Naive thymus-derived CD8-positive, alpha-beta T cell (primary cell): Measurements from ENCODE around the gene SPATC1L. TPM values are rescaled to one million over a fixed set of nuclear protein-coding genes. Genes with fewer than 3 reads are reported as not detected.
A peak's percentile ranks its signal among the peaks of the same experiment; 100 is the strongest.
"Not testable (repeated sequence)": the region's sequence is repeated elsewhere in the genome, so short reads cannot be mapped to it uniquely, and the experiment has no call there.

Source experiments
- ATAC-seq, 2 donors: fragments of 150-1000 bp; cut with Tn5 transposase in 1 of 2; sonication (Bioruptor Pico), chemical (Tn5 transposase) in 1 of 2; 1 replicate in 1 of 2; 2 replicates in 1 of 2; pipeline ENCODE4 v1.10.0; 2021; ENCODE audit warnings: mild to moderate bottlenecking in 2 of 2, moderate library complexity in 2 of 2
- POLR2A ChIA-PET: fragments of 350-600 bp; sonication (Branson Sonifier 250); formaldehyde crosslinking; loops from one replicate; lab custom pipeline; 2021; ENCODE audit warnings: antibody characterized with exemption; lab: Charles Lee
- DNase-seq, 10 donors: peaks; one replicate each; pipeline versions ENCODE4 v3.0.0 to v3.0.0-alpha.2; 2020 to 2022
- H3K27ac Mint-ChIP-seq, 10 donors: one replicate each; pipeline ENCODE4 v1.8.0; 2020 to 2022; ENCODE audit warnings: mild to moderate bottlenecking in 10 of 10, mixed read lengths in 10 of 10, moderate library complexity in 4 of 10, inconsistent platforms in 1 of 10
- H3K27me3 Mint-ChIP-seq, 5 donors: one replicate each; pipeline ENCODE4 v1.8.0; 2021 to 2022; ENCODE audit warnings: mixed read lengths in 5 of 5
- H3K36me3 Mint-ChIP-seq, 3 donors: one replicate each; pipeline ENCODE4 v1.8.0; 2020 to 2022; ENCODE audit warnings: mixed read lengths in 3 of 3, mild to moderate bottlenecking in 2 of 3, inconsistent platforms in 1 of 3
- H3K4me1 Mint-ChIP-seq, 4 donors: one replicate each; pipeline ENCODE4 v1.8.0; 2021 to 2022; ENCODE audit warnings: mixed read lengths in 4 of 4
- H3K4me3 Mint-ChIP-seq, 10 donors: one replicate each; pipeline ENCODE4 v1.8.0; 2020 to 2022; ENCODE audit warnings: mild to moderate bottlenecking in 10 of 10, mixed read lengths in 10 of 10, moderate library complexity in 6 of 10, inconsistent platforms in 1 of 10
- H3K9me3 Mint-ChIP-seq, 9 donors: one replicate each; pipeline ENCODE4 v1.8.0; 2020 to 2022; ENCODE audit warnings: mixed read lengths in 9 of 9, mild to moderate bottlenecking in 3 of 9, inconsistent platforms in 1 of 9, moderate library complexity in 1 of 9
- polyA plus RNA-seq, 3 donors: library from polyadenylated mRNA; unstranded; fragments of 300-500 nt; fragmentation: Illumina TruSeq; gene quantifications; one replicate each; pipeline ENCODE4 v1.2.3, GENCODE V29; 2021
- total RNA-seq, 8 experiments: library from RNA in 2 of 8; stranded (reverse) in 2 of 8; gene quantifications; one replicate each; pipeline ENCODE4 v1.2.3 and lab custom pipeline; 2021 to 2026

SPATC1L gene
- total and polyA plus RNA-seq, 5 experiments from 2014 or later = 11.2 to 20.5 (median 13.0) TPM

- no peak for ATAC-seq
- DNase-seq = no peak
- peaks cover 7 to 71% (median 23%) of the 10 kb centered on the region in 3 donors for H3K36me3 Mint-ChIP-seq
- H3K27me3 Mint-ChIP-seq = no peaks in the 10 kb centered on the region
- no peaks in the 10 kb centered on the region for H3K4me1 Mint-ChIP-seq
- POLR2A ChIA-PET = no interaction called here
- peak overlapping the region in 5 of 10 donors; percentile 34 to 85 (median 67) for H3K27ac Mint-ChIP-seq
- no peaks in the 10 kb centered on the region for H3K9me3 Mint-ChIP-seq
- no peak overlapping the region for H3K4me3 Mint-ChIP-seq
Measured at GRCh38 chr21:46203203-46203600, 18.9 kb upstream of the SPATC1L start.

GRCh38 chr21:46202592-46203202, 18.4 kb upstream of the SPATC1L start:
- ATAC-seq (no peak), DNase-seq (peak in 1 of 10 donors; percentile 6)
- Mint-ChIP-seq H3K27ac (peak overlapping the region in 7 of 10 donors; percentile 34 to 85 (median 60)), H3K4me3 (peak overlapping the region in 1 of 10 donors; percentile 17), H3K9me3 (no peaks in the 10 kb centered on the region), H3K4me1 (no peaks in the 10 kb centered on the region), H3K27me3 (no peaks in the 10 kb centered on the region), H3K36me3 (peaks cover 7 to 74% (median 21%) of the 10 kb centered on the region in 3 donors)
- POLR2A ChIA-PET = no interaction called here

GRCh38 chr21:46200877-46201803, 16.9 kb upstream of the SPATC1L start:
- H3K27ac Mint-ChIP-seq = peak overlapping the region in 1 of 10 donors; percentile 39
- H3K27me3 Mint-ChIP-seq, DNase-seq, H3K4me1 Mint-ChIP-seq, H3K9me3 Mint-ChIP-seq, H3K4me3 Mint-ChIP-seq, POLR2A ChIA-PET, ATAC-seq: not testable (repeated sequence)
- H3K36me3 Mint-ChIP-seq = peaks cover 11 to 86% (median 32%) of the 10 kb centered on the region in 3 donors

GRCh38 chr21:46199436-46200373, 15.4 kb upstream of the SPATC1L start:
- Mint-ChIP-seq H3K27me3 (no peaks in the 10 kb centered on the region), H3K36me3 (peaks cover 11 to 80% (median 31%) of the 10 kb centered on the region in 3 donors), H3K9me3 (no peaks in the 10 kb centered on the region), H3K4me3 (no peak overlapping the region), H3K4me1 (no peaks in the 10 kb centered on the region), H3K27ac (peak overlapping the region in 1 of 10 donors; percentile 53)
- no peak for ATAC-seq
- DNase-seq = no peak
- POLR2A ChIA-PET = no interaction called here

- H3K4me1 Mint-ChIP-seq = no peaks in the 10 kb centered on the region
- H3K36me3 Mint-ChIP-seq = peaks cover 15 to 65% (median 26%) of the 10 kb centered on the region in 3 donors
- POLR2A ChIA-PET = no interaction called here
- no peak overlapping the region for H3K4me3 Mint-ChIP-seq
- H3K27ac Mint-ChIP-seq = no peak overlapping the region
- DNase-seq (peak in 1 of 10 donors; percentile 6), ATAC-seq (no peak)
- no peaks in the 10 kb centered on the region for H3K9me3 Mint-ChIP-seq
- H3K27me3 Mint-ChIP-seq = no peaks in the 10 kb centered on the region
Measured at GRCh38 chr21:46196733-46197132, 12.5 kb upstream of the SPATC1L start.

GRCh38 chr21:46195595-46196195, 11.4 kb upstream of the SPATC1L start:
- Mint-ChIP-seq H3K27me3 (no peaks in the 10 kb centered on the region), H3K9me3 (no peaks in the 10 kb centered on the region), H3K36me3 (peaks cover 15 to 62% (median 26%) of the 10 kb centered on the region in 3 donors), H3K27ac (no peak overlapping the region), H3K4me1 (no peaks in the 10 kb centered on the region), H3K4me3 (no peak overlapping the region)
- ATAC-seq (no peak), DNase-seq (no peak)
- POLR2A ChIA-PET = no interaction called here

DNA sequence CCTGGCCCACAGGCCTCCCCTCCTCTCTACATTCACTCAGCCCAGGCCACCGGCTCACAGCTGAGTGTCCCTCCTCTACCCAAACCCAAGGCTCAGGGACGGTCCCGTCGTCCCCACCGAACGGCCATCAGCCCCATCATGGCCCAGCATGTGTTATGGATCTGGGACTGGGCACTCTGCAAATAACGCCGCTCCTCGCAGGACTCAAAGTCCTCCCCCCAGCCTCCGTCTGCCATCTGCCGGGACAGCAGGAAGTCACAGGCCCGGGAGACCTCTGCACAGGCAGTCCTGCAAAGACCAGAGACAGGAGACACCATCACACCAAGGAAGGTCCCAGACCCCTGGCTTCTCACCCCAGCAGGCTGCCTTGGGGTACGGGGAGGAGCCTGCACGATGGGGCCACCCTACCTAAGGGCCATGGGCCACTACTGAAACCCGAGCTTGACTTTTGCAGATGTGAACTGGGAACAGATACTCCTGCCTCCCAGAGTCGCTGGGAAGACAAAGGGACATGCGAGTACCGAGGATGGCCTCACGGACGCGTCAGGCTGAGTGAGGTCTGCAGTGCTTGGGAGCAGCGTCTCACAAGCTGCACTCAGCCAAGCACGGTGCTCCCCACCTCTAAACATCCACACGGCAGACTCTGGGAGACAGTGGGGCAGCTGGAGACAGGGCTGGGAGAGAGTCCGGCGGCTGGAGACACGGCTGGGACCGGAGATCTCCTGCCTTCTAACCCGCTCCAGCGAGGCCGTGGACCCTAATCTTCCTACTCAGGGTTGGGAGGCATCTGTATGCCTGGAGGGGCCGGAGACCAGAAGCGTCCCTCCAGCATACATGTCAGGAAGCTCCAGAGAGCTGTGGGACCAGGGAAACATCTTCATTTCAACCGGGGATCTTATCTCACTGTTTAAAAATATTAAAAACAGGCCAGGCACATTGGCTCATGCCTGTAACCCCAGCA, 10.4 kb upstream of the SPATC1L start:
- H3K36me3 Mint-ChIP-seq = peaks cover 14 to 52% (median 20%) of the 10 kb centered on the region in 3 donors
- DNase-seq = no peak
- no peaks in the 10 kb centered on the region for H3K9me3 Mint-ChIP-seq
- no peaks in the 10 kb centered on the region for H3K4me1 Mint-ChIP-seq
- H3K4me3 Mint-ChIP-seq = no peak overlapping the region
- POLR2A ChIA-PET = interaction anchor here (0.5 kb wide), 1 partner anchor 221 kb away, joined by 3 read pairs; no protein-coding TSS in a partner anchor
- ATAC-seq = no peak
- peak overlapping the region in 1 of 10 donors; percentile 39 for H3K27ac Mint-ChIP-seq
- H3K27me3 Mint-ChIP-seq = no peaks in the 10 kb centered on the region

DNA sequence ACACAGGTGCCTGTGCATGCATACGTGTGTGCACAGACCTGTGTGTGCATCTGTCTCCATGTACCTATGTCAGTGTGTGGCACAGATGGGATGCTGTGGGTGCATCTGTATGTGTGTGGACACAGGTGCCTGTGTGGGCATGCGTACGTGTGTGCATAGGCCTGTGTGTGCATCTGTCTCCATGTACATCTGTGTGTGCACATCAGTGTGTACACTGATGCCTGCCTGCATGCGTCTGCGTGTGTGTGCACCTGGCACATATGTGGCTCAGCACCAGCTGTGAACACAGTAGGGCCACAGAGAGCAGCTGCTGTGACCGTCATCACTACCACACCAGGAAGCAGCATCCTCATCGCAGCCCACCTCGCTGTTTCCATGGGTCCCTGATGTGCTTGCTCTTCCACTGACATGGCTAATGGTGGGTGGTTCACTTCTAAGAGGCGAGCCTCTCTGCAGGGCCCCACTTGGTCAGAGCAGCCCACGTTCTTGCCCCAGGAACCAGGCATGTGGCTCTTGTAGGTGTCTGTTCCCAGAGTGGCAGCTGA, 9.6 kb upstream of the SPATC1L start:
- ATAC-seq (no peak), DNase-seq (no peak)
- Mint-ChIP-seq H3K4me1 (no peaks in the 10 kb centered on the region), H3K36me3 (peaks cover 8 to 44% (median 13%) of the 10 kb centered on the region in 3 donors), H3K9me3 (no peaks in the 10 kb centered on the region), H3K27me3 (no peaks in the 10 kb centered on the region), H3K27ac (peak overlapping the region in 1 of 10 donors; percentile 39), H3K4me3 (no peak overlapping the region)
- POLR2A ChIA-PET = interaction anchor here (0.5 kb wide), 1 partner anchor 220 kb away, joined by 3 read pairs; no protein-coding TSS in a partner anchor

DNA sequence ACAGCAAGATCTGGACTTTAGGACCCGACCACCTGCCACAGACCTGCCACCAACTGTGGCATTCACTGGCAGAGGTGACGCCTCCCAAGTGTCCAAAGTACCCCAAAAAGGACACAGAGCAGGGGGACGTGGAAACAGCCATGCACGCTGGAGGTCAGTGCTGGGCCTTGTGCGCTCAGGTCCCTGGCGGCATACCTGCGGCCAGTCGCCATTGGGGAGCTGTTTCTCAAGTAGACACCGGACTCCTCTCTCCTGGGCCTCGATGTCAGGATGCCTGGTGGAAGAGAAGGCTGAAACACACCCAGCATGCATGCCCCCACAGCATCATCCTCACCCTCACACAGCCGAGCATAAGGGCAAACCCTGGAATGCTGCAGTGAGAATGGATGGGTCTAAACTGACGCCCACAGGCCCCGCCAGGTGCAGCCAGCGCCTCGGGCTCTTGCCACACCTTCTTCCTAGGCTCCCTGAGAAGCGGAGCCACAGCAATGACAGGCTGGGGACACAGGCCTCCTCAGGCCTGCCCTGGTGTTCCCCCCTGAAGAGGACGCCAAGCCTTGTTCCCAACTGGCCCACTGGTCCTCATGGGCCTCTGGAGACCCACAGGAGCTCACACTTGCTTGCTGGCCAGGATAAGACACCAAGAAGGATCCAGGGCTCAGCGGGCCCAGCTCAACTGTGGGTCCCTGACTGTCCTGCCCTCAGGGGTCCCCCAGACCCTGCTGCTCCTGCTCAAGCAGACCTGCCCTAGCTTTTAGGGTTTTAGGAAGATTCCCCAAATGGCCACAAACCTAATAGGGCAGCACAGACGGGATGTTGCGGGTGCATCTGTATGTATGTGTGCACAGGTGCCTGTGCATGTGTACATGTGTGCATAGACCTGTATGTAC, 7.7 kb upstream of the SPATC1L start:
- peaks cover 8 to 25% (median 11%) of the 10 kb centered on the region in 3 donors for H3K36me3 Mint-ChIP-seq
- no peak overlapping the region for H3K27ac Mint-ChIP-seq
- H3K4me3 Mint-ChIP-seq = no peak overlapping the region
- peaks cover 0 to 1% (median 0%) of the 10 kb centered on the region in 4 donors for H3K4me1 Mint-ChIP-seq
- H3K27me3 Mint-ChIP-seq = no peaks in the 10 kb centered on the region
- no peak for DNase-seq
- ATAC-seq = no peak
- POLR2A ChIA-PET = no interaction called here
- no peaks in the 10 kb centered on the region for H3K9me3 Mint-ChIP-seq

DNA sequence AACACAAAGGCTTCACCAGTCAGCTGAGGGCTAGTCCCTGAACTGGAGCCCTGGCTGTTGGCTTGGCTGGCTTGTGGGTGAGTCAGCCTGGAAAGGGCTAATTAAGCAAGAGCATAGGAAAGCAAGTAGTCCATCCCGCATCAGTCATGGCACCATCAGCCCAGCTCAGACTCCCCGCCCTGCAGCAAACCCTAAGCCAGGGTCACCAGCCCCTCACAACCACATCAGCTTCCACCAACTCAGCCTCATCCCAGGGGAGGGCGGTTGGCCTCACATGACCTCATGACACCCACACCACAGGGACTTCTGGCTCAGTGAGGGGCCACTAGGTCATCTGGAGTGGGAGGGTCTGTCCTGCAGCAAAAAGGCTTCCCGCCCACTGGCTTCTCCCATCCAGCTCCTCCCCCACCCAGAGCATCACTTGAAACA, 7.0 kb upstream of the SPATC1L start:
- Mint-ChIP-seq H3K36me3 (peaks cover 5 to 18% (median 6%) of the 10 kb centered on the region in 3 donors), H3K4me1 (peaks cover 0 to 1% (median 0%) of the 10 kb centered on the region in 4 donors), H3K27me3 (no peaks in the 10 kb centered on the region), H3K4me3 (no peak overlapping the region), H3K27ac (peak overlapping the region in 1 of 10 donors; percentile 7), H3K9me3 (no peaks in the 10 kb centered on the region)
- ATAC-seq (no peak), DNase-seq (no peak)
- POLR2A ChIA-PET = no interaction called here
